IMR-90 (cell line): ENCODE data around the gene FTSJ3. TPM values are rescaled to one million over a fixed set of nuclear protein-coding genes. Genes with fewer than 3 reads are reported as not detected.

Source experiments
- ATAC-seq: fragments of 200-7000 bp; cut with Tn5 transposase; 2 replicates; pipeline ENCODE4 v1.9.1; 2020; ENCODE audit warnings: low read depth, mild to moderate bottlenecking, moderate library complexity
- BruUV-seq: library from RNA; stranded (reverse); fragments of 400-500 nt; replicated peaks from 2 replicates; lab custom pipeline; 2021; lab: Mats Ljungman, UMichigan
- CTCF ChIA-PET: fragments of 300-600 bp; formaldehyde crosslinking; extraction: SDS; loops from one replicate; lab custom pipeline; 2021; ENCODE audit warnings: antibody characterized with exemption; lab: Yijun Ruan, JAX
- POLR2A ChIA-PET: fragments of 300-600 bp; sonication (Branson Sonifier 250); formaldehyde crosslinking; loops from one replicate; lab custom pipeline; 2022; ENCODE audit warnings: antibody characterized with exemption; ENCODE audit not compliant: unreplicated experiment; lab: Charles Lee
- DNase-seq: peaks from one replicate; pipeline ENCODE4 v3.0.0; 2013
- H2AFZ ChIP-seq: replicated peaks from 2 replicates; pipeline ENCODE3; 2013; ENCODE audit warnings: low read length, mild to moderate bottlenecking; ENCODE audit not compliant: poor library complexity
- H2AK5ac ChIP-seq: 2 replicates; pipeline ENCODE4 v1.6.1; 2013; ENCODE audit warnings: low read depth, low read length, inconsistent platforms
- H2AK9ac ChIP-seq: replicated peaks from 2 replicates; pipeline ENCODE3; 2013; ENCODE audit warnings: mild to moderate bottlenecking, low read depth, low read length, moderate library complexity; ENCODE audit not compliant: poor library complexity
- H2BK120ac ChIP-seq: 2 replicates; pipeline ENCODE4 v1.6.1; 2013; ENCODE audit warnings: low read depth, low read length, inconsistent platforms
- H2BK15ac ChIP-seq: 3 replicates; pipeline ENCODE4 v1.6.1; 2013; ENCODE audit warnings: low read depth, low read length, inconsistent platforms
- H2BK20ac ChIP-seq: 2 replicates; pipeline ENCODE4 v1.6.1; 2013; ENCODE audit warnings: low read depth, mild to moderate bottlenecking, inconsistent platforms, low read length, moderate library complexity
- H2BK5ac ChIP-seq: 2 replicates; pipeline ENCODE4 v1.6.1; 2013; ENCODE audit warnings: mild to moderate bottlenecking, low read depth, low read length, inconsistent platforms; ENCODE audit not compliant: poor library complexity, severe bottlenecking
- H3K14ac ChIP-seq: replicated peaks from 2 replicates; pipeline ENCODE4 v1.6.1; 2013; ENCODE audit warnings: low read depth, low read length, inconsistent platforms
- H3K18ac ChIP-seq: 2 replicates; pipeline ENCODE4 v1.6.1; 2013; ENCODE audit warnings: low read depth, low read length, control low read depth
- H3K23ac ChIP-seq: 2 replicates; pipeline ENCODE4 v1.6.1; 2013; ENCODE audit warnings: low read depth, low read length, inconsistent platforms
- H3K27ac ChIP-seq: 2 replicates; pipeline ENCODE4 v1.5.1; 2013; ENCODE audit warnings: mild to moderate bottlenecking, control low read depth, low read length; ENCODE audit not compliant: insufficient read depth
- H3K27me3 ChIP-seq: 2 replicates; pipeline ENCODE4 v1.6.1; 2013; ENCODE audit warnings: low read length; ENCODE audit not compliant: control insufficient read depth, insufficient read depth
- H3K36me3 ChIP-seq: 2 replicates; pipeline ENCODE4 v1.6.1; 2013; ENCODE audit warnings: low read length, mixed read lengths; ENCODE audit not compliant: control insufficient read depth, insufficient read depth
- H3K4ac ChIP-seq: 2 replicates; pipeline ENCODE4 v1.6.1; 2013; ENCODE audit warnings: low read depth, low read length, inconsistent platforms
- H3K4me1 ChIP-seq: 2 replicates; pipeline ENCODE4 v1.6.1; 2013; ENCODE audit warnings: low read length, mixed read lengths; ENCODE audit not compliant: control insufficient read depth, insufficient read depth
- H3K4me2 ChIP-seq: 2 replicates; pipeline ENCODE4 v1.6.1; 2013; ENCODE audit warnings: low read depth, mild to moderate bottlenecking, control low read depth, low read length, moderate library complexity
- H3K4me3 ChIP-seq: 2 replicates; pipeline ENCODE4 v1.5.1; 2013; ENCODE audit warnings: low read depth, mild to moderate bottlenecking, control low read depth, low read length, moderate library complexity; ENCODE audit not compliant: insufficient read depth
- H3K56ac ChIP-seq: 2 replicates; pipeline ENCODE4 v1.6.1; 2013; ENCODE audit warnings: low read length, inconsistent platforms; ENCODE audit not compliant: insufficient read depth; ENCODE audit errors: extremely low read depth
- H3K79me1 ChIP-seq, 2 experiments: 2 replicates each; pipeline ENCODE4 v1.6.1; 2013; ENCODE audit warnings: low read length in 2 of 2, inconsistent platforms in 1 of 2, low read depth in 1 of 2
- H3K9ac ChIP-seq: 2 replicates; pipeline ENCODE4 v1.6.1; 2013; ENCODE audit warnings: low read depth, low read length, control low read depth
- H3K9me1 ChIP-seq: 2 replicates; pipeline ENCODE4 v1.6.1; 2013; ENCODE audit warnings: low read length, inconsistent platforms; ENCODE audit not compliant: insufficient read depth
- H3K9me3 ChIP-seq: 2 replicates; pipeline ENCODE4 v1.6.1; 2013; ENCODE audit warnings: low read length; ENCODE audit not compliant: control insufficient read depth, insufficient read depth
- H4K20me1 ChIP-seq: 2 replicates; pipeline ENCODE4 v1.6.1; 2013; ENCODE audit warnings: low read length, inconsistent platforms; ENCODE audit not compliant: insufficient read depth
- H4K5ac ChIP-seq: 2 replicates; pipeline ENCODE4 v1.6.1; 2013; ENCODE audit warnings: mild to moderate bottlenecking, low read depth, low read length, control low read depth
- H4K8ac ChIP-seq, 2 experiments: 2 replicates each; pipeline ENCODE4 v1.6.1; 2013; ENCODE audit warnings: low read depth in 2 of 2, low read length in 2 of 2, control low read depth in 1 of 2, inconsistent platforms in 1 of 2
- H4K91ac ChIP-seq: 2 replicates; pipeline ENCODE4 v1.6.1; 2013; ENCODE audit warnings: low read depth, low read length, inconsistent platforms; ENCODE audit not compliant: insufficient read depth
- BHLHE40 ChIP-seq: fragments of 150-350 bp; IDR thresholded peaks from 2 replicates; pipeline ENCODE4 v1.6.1; 2016; ENCODE audit warnings: mild to moderate bottlenecking, low read depth, low read length
- CEBPB ChIP-seq: IDR thresholded peaks from 2 replicates; pipeline ENCODE4 v1.6.1; 2012; ENCODE audit warnings: low read depth, low read length, improper control_type of control experiment
- FOS ChIP-seq: fragments of 150-350 bp; IDR thresholded peaks from 2 replicates; pipeline ENCODE4 v1.6.1; 2016; ENCODE audit warnings: low read depth, low read length
- MAFK ChIP-seq: IDR thresholded peaks from 2 replicates; pipeline ENCODE4 v1.6.1; 2012; ENCODE audit warnings: low read depth, low read length, improper control_type of control experiment
- NFE2L2 ChIP-seq: fragments of 150-350 bp; IDR thresholded peaks from 2 replicates; pipeline ENCODE4 v1.6.1; 2016; ENCODE audit warnings: low read depth, mild to moderate bottlenecking, low read length
- RCOR1 ChIP-seq: IDR thresholded peaks from 2 replicates; pipeline ENCODE4 v1.6.1; 2012; ENCODE audit warnings: mild to moderate bottlenecking, low read length, improper control_type of control experiment; ENCODE audit not compliant: insufficient replicate concordance
- RFX5 ChIP-seq: IDR thresholded peaks from 2 replicates; pipeline ENCODE4 v1.8.0; 2012; ENCODE audit warnings: low read depth, mild to moderate bottlenecking, low read length, moderate library complexity
- WGBS, 2 experiments: methylation state at CpG; one replicate each; pipeline versions ENCODE4 v1.1.5 to v1.1.7; 2013; ENCODE audit warnings: missing lambda C conversion rate in 2 of 2; ENCODE audit not compliant: insufficient read length in 1 of 2; ENCODE audit errors: extremely low coverage in 2 of 2; 5-methylcytosine and 5-hydroxymethylcytosine counted together
- dilution Hi-C: fragments of 300-500 bp; cut with HindIII; formaldehyde crosslinking; loops from one replicate; pipeline ENCODE4 v1.14.3; 2018; ENCODE audit warnings: low sequenced_read_pairs; ENCODE audit not compliant: unreplicated experiment
- in situ Hi-C: fragments of 300-500 bp; cut with MboI; formaldehyde crosslinking; loops from 3 replicates; pipeline ENCODE4 v1.14.3; 2019; ENCODE audit warnings: low sequenced_read_pairs, inconsistent platforms, mixed read lengths
- intact Hi-C: fragments of 100-400 bp; cut with micrococcal nuclease; formaldehyde crosslinking; loops from 2 replicates; pipeline ENCODE4 v1.10.0; 2022
- polyA plus RNA-seq, 3 experiments: library from polyadenylated mRNA; depleted of rRNA; stranded (reverse); fragments of >200 nt; gene quantifications; 2 replicates each; pipeline ENCODE4 v1.2.3, GENCODE V29; 2012; ENCODE audit warnings: low replicate concordance in 1 of 3
- total RNA-seq: library from RNA; depleted of rRNA; stranded (reverse); fragments of >200 nt; gene quantifications from 2 replicates; pipeline ENCODE4 v1.2.3, GENCODE V29; 2012

FTSJ3 gene
- total and polyA plus RNA-seq, 2 of the 4 experiments (the other 2 are of a cell fraction) = 51.3 to 68.1 TPM

DNA sequence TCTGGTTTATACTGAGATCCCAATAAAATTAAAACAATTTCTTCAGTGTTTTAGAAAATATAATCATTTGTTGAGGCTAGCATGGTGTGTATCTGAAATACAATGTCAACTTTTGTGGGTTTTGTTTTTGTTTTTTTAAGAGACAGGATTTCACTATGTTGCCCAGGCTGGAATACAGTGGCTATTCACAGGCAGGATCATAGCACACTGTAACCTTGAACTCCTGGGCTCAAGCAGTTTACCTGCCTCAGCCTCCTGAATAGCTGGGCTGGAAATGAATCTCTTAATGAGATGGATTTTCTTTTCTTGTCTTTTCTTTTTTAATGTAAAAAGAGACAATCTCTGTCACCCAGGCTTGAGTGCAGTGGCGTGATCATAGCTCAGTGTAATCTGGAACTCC lies 41.3 kb downstream of the FTSJ3 start:
- Histone ChIP-seq H3K9ac (no peak overlapping the region), H3K4me2 (no peak overlapping the region), H3K9me1 (peaks cover 12% of the 10 kb centered on the region), H2BK5ac (no peak overlapping the region), H3K27ac (no peak overlapping the region; the same call in 1 of the 2 replicates), H3K23ac (no peak overlapping the region), H3K9me3 (no peaks in the 10 kb centered on the region), H3K36me3 (peaks cover 35% of the 10 kb centered on the region), H4K91ac (no peak overlapping the region), H2AK5ac (no peak overlapping the region), H3K56ac (no peak overlapping the region), H3K4me1 (peaks cover 6% of the 10 kb centered on the region; the same call in 1 of the 2 replicates), H4K20me1 (peaks cover 85% of the 10 kb centered on the region), H3K14ac (no peak overlapping the region), H2BK120ac (no peak overlapping the region), H2AFZ (no peak overlapping the region), H3K4me3 (no peak overlapping the region), H3K79me1 (peaks cover 16 to 64% of the 10 kb centered on the region in 2 experiments; a peak in 3 of 4 replicates), H3K4ac (no peak overlapping the region), H2AK9ac (no peak overlapping the region), H3K18ac (no peak overlapping the region), H2BK20ac (no peak overlapping the region), H2BK15ac (no peak overlapping the region), H4K5ac (no peak overlapping the region), H4K8ac (no peak overlapping the region), H3K27me3 (no peaks in the 10 kb centered on the region)
- BruUV-seq = no TSS peak
- DNase-seq = no peak
- ChIA-PET CTCF (no interaction called here), POLR2A (no interaction called here)
- dilution Hi-C loops (no loop called here), intact Hi-C loops (no loop called here), in situ Hi-C loops (no loop called here)
- no peak for TF ChIP-seq CEBPB
- no peak for TF ChIP-seq BHLHE40
- TF ChIP-seq RCOR1 = no peak
- no peak for TF ChIP-seq RFX5
- no peak for TF ChIP-seq NFE2L2
- TF ChIP-seq MAFK = no peak
- no peak for TF ChIP-seq FOS
- WGBS, 2 experiments = no CpG with 5 or more reads among the region's 1 CpG
- ATAC-seq = no peak
